ENCODE results near the gene DUSP7. TPM values are rescaled to one million over a fixed set of nuclear protein-coding genes. Genes with fewer than 3 reads are reported as not detected.

DUSP7 gene
- total RNA-seq, 2 donors from 2014 or later, result 2.6 to 3.3 TPM

DNA sequence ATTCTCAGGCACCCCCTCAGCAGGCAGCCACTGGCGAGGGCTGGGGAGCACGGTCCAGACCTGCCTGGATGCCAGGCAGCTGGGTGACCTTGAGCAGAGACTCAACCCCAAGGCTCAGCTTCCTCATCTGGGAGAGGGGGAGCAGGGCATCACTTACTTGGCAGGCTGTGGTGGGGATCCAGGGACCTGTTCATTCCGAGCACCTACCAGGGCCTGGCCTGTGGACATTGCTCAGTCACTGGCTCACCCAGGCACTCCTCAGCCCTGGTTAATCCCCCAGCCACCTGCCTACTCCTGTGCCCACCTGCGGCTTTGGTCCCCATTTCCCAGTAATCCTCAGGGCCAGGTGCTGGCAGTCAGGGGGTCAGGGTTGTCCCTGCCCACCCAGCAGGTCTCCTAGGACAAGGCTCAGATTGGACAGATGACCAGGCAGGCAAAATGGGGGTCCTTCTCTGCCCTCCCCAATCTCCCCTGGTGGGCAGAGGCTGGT lies 51.4 kb downstream of the DUSP7 start:
- H3K36me3 ChIP-seq (replicated peaks in 1 of 2; ENCODE audit: insufficient read depth in 1 of 2, low read depth in 2 of 2), result no peaks in the 10 kb centered on the region
- no peak for DNase-seq
- WGBS, 2 donors, result 78 to 86% methylated on average over 2 to 4 of the region's 4 CpGs
- TF ChIP-seq, protein P1, sequence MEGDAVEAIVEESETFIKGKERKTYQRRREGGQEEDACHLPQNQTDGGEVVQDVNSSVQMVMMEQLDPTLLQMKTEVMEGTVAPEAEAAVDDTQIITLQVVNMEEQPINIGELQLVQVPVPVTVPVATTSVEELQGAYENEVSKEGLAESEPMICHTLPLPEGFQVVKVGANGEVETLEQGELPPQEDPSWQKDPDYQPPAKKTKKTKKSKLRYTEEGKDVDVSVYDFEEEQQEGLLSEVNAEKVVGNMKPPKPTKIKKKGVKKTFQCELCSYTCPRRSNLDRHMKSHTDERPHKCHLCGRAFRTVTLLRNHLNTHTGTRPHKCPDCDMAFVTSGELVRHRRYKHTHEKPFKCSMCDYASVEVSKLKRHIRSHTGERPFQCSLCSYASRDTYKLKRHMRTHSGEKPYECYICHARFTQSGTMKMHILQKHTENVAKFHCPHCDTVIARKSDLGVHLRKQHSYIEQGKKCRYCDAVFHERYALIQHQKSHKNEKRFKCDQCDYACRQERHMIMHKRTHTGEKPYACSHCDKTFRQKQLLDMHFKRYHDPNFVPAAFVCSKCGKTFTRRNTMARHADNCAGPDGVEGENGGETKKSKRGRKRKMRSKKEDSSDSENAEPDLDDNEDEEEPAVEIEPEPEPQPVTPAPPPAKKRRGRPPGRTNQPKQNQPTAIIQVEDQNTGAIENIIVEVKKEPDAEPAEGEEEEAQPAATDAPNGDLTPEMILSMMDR (IDR thresholded peaks at IDR 0.05), result no peak
- no peak for TF ChIP-seq POLR2A (IDR thresholded peaks at IDR 0.05)
- no peak overlapping the region for H3K4me3 ChIP-seq
- H3K4me1 ChIP-seq, result peaks cover 20% of the 10 kb centered on the region
- intact Hi-C loops (cut with DNase I), result loop anchor here (5.0 kb wide), 2 partner anchors 117 to 137 kb away; no protein-coding TSS in a partner anchor
- no peaks in the 10 kb centered on the region for H3K9me3 ChIP-seq
- ATAC-seq, result no peak
- peak overlapping the region in 2 of 4 donors; percentile 22 to 56 for H3K27ac ChIP-seq
- H3K27me3 ChIP-seq, result no peaks in the 10 kb centered on the region

DNA sequence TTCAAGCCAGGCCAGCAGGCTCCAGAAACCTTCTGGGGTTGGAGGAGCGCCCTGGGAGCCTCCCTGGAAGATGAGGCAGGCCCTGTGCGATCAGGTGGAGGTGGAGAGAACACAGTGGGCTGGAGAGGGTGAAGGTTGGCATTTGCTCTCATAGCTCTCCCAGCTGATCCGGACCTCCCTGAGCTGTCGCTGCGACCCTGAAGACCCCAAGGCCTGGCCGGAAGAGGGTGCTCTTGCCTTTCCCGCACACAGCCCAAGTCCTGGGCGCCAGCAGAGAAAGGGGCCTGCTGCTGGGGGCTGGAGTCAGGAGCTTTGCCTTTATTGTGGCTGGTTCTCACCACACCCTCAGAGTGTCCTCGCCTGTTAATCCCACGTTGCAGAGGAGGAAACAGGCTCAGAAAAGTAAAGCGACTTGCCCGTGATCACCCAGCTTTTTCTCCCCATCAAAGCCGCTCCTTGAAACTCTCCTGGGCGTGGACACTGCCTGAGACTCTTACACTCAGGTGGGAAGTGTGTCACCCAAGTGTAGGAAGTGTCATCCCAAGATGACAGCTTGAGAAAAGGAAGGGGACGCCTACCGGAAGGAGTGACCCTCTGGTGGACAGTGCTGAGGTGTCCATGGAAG lies 52.1 kb downstream of the DUSP7 start:
- no peaks in the 10 kb centered on the region for H3K27me3 ChIP-seq
- 75 to 79% methylated on average over 12 to 16 of the region's 16 CpGs for WGBS, 2 donors
- intact Hi-C loops (cut with DNase I), result loop anchor here (5.0 kb wide), 2 partner anchors 118 to 138 kb away; no protein-coding TSS in a partner anchor
- no peak overlapping the region for H3K27ac ChIP-seq
- ATAC-seq, result no peak
- H3K4me1 ChIP-seq, result peaks cover 20% of the 10 kb centered on the region
- H3K4me3 ChIP-seq, result no peak overlapping the region
- H3K36me3 ChIP-seq (replicated peaks in 1 of 2; ENCODE audit: insufficient read depth in 1 of 2, low read depth in 2 of 2), result no peaks in the 10 kb centered on the region
- no peaks in the 10 kb centered on the region for H3K9me3 ChIP-seq
- DNase-seq, result no peak
- TF ChIP-seq, protein P1 (IDR thresholded peaks at IDR 0.05), result no peak
- no peak for TF ChIP-seq POLR2A (IDR thresholded peaks at IDR 0.05)

DNA sequence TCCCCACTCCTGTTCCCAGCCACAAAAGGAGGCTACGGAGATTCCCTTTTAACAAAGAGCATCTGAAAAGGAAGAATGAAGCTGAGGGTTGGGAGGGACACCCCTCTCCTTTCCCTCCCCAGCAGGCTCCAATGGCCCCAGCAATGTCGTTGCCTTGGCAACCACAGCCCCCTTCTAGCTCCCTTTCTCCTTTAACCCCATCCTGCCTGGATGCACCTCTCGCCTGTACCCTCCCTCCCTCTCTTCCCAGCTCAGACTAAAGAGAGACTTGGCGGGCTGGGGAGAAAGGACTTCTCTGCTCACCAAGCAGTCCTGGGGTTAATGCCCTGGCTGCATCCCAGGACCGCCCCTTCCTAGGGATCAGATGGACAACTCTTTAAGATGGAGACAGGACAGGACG lies 53.6 kb downstream of the DUSP7 start:
- ATAC-seq, result no peak

DNA sequence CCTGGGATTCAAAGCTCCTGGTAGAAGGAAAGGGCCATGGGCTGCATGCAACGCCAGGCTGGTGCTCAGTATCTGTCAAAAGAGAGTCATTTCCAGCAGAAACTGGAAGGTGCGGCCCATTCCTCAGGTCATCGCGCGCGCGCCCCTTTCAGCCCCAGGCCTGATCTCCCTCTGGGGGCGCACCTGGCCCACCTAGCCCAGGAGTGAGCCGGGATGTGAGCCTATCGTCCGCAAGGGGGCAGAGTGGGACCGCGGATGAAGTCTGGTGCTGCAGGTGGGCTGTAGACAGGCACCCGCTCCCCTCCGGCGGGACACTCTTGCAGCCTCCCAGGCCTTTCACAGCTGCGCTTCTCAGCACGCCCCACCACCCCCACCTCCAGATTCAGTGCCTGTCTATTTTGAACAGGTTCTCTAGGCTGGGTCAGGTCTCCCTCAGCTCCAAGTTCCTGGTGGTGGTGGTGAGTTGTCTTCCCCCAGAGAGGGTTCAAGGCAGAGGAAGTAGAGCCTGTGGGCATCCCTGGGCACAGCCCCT lies 54.9 kb downstream of the DUSP7 start:
- Histone ChIP-seq H3K4me3 (no peak overlapping the region), H3K27ac (no peak overlapping the region), H3K4me1 (peaks cover 25% of the 10 kb centered on the region), H3K27me3 (no peaks in the 10 kb centered on the region), H3K9me3 (no peaks in the 10 kb centered on the region), H3K36me3 (replicated peaks in 1 of 2; ENCODE audit: insufficient read depth in 1 of 2, low read depth in 2 of 2) (no peaks in the 10 kb centered on the region)
- ATAC-seq (peak; percentile 64), DNase-seq (peak; percentile 70 to 81 (median 76))
- 0 to 1% methylated on average over 3 to 18 of the region's 18 CpGs for WGBS, 2 donors
- TF ChIP-seq, protein P1 (IDR thresholded peaks at IDR 0.05), result peak; percentile 76 to 94 (median 88)
- no peak for TF ChIP-seq POLR2A (IDR thresholded peaks at IDR 0.05)
- intact Hi-C loops (cut with DNase I), result loop anchor here (5.0 kb wide), 2 partner anchors 121 to 141 kb away; no protein-coding TSS in a partner anchor

More for the DNA sequence above, 53.6 kb downstream of the DUSP7 start:
- no peak overlapping the region for H3K27ac ChIP-seq
- intact Hi-C loops (cut with DNase I), result loop anchor here (5.0 kb wide), 2 partner anchors 120 to 140 kb away; no protein-coding TSS in a partner anchor
- DNase-seq, result no peak
- H3K4me3 ChIP-seq, result no peak overlapping the region
- WGBS, 2 donors, result 62 to 71% methylated on average over 6 of the region's 6 CpGs
- TF ChIP-seq POLR2A (IDR thresholded peaks at IDR 0.05), result no peak
- TF ChIP-seq, protein P1 (IDR thresholded peaks at IDR 0.05), result no peak
- H3K4me1 ChIP-seq, result peaks cover 22% of the 10 kb centered on the region
- no peaks in the 10 kb centered on the region for H3K9me3 ChIP-seq
- H3K27me3 ChIP-seq, result no peaks in the 10 kb centered on the region
- no peaks in the 10 kb centered on the region for H3K36me3 ChIP-seq (replicated peaks in 1 of 2; ENCODE audit: insufficient read depth in 1 of 2, low read depth in 2 of 2)

Data from body of pancreas (tissue), 4 donors.